HG02884 (cell line): Measurements from ENCODE around the gene REV3L.
A peak's percentile ranks its signal among the peaks of the same experiment; 100 is the strongest.
"Not testable (repeated sequence)": the region's sequence is repeated elsewhere in the genome, so short reads cannot be mapped to it uniquely, and the experiment has no call there.

ENCODE experiments used
- ATAC-seq: cut with Tn5 transposase; IDR thresholded peaks from one replicate; pipeline ENCODE4 v1.9.1; 2021; ENCODE audit warnings: mild to moderate bottlenecking, moderate library complexity; ENCODE audit not compliant: unreplicated experiment

The REV3L gene

DNA sequence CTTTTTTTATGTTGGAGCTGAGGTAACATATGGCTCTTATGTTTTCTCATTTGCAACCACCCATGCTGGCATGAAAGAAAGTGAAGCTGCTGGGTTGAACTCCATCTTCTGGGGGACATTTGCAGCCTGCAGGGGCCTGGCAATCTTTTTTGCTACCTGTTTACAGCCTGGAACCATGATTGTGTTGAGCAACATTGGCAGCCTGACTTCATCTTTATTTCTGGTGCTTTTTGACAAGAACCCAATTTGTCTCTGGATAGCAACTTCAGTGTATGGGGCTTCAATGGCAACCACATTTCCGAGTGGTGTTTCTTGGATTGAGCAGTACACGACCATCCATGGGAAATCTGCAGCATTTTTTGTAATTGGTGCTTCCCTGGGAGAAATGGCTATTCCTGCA, 216.7 kb downstream of the REV3L start:
- ATAC-seq = no peak

DNA sequence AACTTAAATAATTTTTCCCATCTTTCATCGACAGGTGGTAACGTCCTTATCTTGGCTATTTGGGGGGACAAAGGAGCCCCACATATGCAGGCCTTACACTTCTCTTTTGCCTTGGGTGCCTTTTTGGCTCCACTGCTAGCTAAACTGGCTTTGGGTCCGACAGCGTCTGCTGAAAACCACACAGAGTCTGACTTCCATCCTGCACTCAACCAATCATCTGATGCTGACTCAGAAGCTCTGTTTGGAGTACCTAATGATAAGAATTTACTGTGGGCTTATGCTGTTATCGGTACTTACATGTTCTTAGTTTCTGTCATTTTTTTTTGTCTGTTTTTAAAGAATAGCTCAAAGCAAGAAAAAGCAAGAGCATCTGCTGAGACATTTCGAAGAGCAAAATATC, 217.2 kb downstream of the REV3L start:
- ATAC-seq = no peak

DNA sequence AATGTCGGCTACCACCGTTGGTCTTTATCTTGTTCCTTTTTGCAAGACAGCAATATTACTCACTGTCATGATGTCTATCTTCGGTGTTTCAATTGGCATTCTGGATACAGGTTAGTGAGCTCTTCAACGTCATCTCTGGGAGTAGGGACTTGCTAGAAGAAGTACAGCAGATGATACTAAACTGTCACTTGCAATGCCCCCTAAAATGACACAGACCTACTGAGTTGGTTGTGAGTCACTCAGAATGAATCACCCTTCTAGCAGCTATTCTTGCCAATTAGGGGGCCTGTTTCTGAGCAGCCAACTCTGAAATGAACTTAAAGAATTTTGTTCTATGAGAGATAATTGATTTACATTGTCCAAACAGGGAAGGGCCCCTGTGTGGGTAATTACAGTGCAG, 219.2 kb downstream of the REV3L start:
- ATAC-seq = no peak

DNA sequence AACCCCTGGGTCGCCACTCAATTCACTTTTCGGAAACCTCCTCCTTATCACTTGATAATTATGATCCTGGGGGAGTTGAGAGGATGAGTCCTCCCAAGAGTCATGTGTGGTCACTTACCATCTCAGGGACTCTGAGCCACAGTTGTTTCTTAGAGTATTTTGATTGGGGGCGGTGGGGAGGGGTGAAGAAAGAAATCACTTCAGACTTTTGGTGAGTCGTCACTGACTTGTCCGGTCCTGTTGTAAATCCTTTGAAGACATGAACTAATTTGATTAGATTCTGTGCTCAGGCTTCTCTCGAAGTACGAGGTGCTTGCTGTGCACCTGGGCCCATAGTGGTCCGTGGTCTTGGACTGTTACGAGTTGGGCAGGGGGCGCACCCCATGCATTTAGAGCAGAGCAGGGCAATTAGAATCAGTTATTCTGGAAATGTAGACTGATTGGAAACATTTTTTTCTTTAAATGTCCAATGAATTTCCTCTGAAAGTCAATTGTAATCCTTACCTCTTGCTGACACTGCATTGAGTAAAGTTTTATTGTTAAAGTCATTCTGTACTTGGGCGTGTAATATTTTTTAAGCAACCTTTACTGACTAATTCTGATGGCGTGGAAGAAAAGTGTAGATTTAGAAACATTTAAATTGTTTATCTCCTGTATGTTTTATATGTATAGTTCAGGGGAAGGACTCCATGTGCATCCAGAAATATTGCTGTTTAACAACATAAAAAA, 222.3 kb downstream of the REV3L start:
- ATAC-seq = no peak

DNA sequence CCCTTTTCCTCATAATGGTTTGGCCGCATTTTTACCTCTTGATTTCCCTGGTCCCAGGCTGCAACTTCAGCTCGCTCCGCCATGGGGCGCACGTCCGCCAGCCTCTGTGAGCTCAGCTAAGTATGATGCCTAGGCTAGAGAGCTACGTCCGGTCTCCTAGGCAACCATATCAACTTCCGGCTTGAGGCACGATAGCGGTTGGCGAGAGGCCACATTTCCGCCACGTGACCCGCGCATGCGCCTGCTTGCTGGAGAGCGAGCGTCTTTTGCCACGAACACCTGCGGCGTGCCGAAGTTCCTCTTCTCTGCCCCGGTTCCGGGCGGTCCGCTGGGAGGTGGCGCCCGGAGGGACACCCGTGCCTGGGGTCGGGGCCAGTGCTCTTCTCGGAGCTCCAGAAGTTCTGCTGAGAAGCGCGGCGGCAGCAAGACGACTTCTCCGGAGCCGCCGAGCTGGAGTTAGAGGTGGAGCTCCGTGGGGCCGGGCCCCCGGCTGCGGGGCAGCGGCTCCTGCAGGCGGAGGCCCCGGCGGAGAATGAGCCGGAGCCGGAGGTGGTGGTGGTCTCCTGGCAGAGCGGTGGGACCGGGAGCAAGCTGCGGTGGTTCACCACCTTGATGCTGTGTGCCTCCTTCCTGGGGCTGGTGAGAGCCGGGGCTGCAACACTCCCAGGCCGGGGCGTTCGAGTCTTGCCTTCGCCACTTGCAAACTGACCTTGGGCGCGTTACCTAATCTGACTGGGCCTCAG, 223.8 kb downstream of the REV3L start:
- ATAC-seq = peak; percentile 97

DNA sequence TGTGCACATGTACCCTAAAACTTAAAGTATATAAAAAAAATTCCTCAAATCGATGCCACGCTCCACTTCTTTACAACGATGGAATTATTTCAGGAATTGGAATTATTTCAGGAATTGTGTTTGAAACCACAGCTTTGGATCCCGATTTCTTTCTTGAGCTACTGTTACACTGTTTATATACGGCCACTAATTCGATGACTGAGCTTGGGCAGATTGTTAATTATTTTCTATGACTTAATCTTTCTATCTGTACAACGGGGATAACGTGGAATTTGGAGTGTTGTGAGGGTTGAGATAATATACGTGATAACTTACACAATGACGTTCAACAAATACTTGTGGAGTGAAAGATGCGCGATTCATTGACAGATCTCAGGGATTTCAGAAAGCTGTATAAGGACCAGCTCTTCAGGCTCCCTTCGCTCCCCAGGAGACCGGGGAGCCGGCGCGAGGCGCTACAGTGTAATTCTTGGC, 224.4 kb downstream of the REV3L start:
- no peak for ATAC-seq

DNA sequence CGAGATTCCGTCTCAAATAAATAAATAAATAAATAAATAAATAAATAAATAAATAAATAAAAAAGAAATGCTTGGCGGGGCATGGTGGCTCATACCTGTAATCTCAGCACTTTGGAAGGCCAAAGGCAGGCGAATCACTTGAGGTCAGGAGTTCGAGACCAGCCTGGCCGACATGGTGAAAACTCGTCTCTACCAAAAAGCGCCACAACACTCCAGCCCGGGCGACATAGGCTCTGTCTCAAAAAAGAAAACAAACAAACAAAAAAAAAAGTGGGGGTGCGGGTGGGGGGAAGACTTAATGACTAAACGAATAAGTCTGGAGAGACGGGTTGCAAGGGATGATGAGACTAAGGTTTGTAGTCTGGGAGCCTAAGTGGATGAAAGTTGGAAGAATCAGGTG, 225.0 kb downstream of the REV3L start:
- ATAC-seq = no peak

DNA sequence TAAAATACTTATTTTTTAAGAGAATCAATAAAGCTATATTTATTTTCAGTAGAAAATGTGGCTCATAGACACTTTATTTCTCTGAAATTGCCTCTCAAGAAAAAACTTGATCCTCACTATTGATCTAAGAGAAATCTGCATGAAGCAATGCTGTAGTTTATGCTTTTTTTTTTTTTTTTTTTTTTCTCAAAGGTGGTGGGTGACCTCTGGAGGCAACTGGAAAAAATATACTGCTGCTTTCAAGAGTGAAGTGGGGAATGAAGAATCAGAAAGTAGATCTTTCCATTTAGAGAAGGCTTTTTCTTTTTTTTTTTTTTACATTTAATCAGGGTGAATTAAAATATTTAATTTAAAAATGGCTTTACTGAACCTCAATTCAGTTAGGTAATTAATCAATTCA, 226.4 kb downstream of the REV3L start:
- ATAC-seq = no peak

DNA sequence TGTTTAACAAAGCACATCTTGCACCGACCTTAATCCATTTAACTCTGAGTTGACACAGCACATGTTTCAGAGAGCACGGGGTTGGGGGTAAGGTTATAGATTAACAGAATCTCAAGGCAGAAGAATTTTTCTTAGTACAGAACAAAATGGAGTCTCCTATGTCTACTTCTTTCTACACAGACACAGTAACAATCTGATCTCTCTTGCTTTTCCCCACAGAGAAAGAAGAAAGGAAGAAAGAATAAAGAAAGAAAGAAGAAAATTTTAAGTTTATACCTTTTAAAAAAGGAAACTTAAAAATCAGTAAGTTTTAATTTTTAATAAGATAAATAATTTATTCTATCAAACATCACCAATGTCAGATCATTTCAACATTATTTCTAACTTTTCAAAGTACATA, 227.2 kb downstream of the REV3L start:
- ATAC-seq = not testable (repeated sequence)

DNA sequence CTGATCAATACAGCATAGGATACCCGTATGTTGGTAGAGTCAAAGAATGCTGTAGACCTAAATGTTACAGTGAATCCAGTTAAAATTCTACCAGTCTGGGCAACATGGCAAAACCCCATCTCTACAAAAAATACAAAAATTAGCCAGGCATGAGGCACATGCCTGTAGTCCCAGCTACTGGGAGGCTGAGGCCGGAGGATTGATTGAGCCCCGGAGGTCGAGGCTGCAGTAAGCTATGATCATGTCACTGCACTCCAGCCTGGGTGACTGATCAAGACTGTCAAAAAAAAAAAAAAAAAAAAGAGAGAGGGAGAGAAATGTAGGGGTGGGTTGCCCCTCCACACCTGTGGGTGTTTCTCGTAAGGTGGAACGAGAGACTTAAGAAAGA, 228.2 kb downstream of the REV3L start:
- no peak for ATAC-seq

DNA sequence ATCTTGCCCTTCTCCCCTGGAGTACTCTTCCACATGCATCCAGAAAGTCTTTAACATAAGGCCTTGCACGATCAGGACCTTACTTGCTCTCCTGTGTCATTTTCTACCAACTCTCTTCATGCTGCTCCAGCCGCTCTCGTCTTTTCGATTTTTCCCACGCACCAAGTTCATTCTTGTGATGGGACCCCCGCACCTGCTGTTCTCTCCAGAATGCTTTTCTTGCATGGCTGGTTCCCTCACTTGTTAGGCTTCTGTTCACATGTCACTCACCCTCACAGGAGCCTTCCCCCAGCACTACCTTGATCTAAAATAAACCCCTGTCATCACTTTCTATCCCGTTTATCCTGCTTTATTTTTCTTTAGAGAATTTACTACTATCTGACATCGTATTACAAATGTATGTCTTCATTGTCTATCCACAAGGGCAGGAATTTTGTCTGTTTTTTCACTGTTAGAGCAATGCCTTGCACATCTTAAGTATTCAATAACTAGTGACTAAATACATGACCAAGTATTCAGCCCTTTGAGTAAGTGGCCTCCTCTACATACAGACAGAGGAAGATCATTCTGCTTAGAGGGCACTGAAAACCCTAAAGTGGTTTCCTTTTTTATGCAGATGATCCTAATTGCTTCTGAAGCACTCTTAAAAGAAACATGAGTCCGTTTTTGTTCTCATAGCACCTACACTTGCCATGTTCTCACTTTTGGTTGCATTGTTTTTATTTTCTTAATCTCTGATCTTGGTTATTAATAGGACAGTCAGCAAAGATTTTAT, 228.8 kb downstream of the REV3L start:
- no peak for ATAC-seq

DNA sequence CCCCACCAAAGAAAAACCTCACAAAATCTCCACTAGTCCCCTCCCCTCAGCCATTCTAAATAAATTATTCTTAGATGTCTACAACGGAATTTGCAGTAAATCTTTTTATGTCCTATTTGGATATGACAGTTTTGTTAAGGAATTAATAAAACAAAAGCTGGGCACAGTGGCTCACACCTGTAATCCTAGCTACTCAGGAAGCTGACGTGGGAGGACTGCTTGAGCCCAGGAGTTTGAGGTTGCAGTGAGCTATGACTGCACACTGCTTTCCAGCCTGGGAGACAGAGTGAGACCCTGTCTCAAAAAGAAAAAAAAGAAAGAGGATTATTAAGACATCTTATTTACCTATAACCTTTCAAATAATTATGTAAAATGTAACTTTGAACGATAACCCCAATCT, 230.3 kb downstream of the REV3L start:
- no peak for ATAC-seq

DNA sequence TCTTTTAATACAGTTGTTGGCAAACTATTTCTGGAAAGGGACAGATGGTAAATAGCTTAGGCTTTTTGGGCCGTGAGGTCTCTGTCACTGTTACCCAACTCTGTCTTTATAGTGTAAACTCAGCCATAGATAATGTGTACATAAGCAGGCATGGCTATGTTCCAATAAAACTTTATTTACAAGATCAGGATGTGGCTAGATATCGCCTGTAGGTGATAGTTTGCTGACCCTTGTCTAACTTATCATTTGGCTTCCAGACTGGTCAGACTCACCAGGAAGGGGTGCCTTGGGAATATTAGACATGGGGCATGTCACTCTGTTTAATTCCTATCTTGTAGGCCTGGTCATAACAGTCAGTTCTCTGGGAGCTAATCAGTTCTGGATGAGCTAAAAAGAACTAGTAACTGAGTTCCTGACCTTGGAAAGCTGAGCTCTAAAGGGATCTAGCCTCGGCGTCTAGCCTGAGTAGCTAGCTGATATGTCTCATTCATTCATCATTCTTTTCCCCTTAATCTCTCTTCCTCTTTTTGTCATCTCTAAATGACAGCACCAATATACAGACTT, 232.1 kb downstream of the REV3L start:
- ATAC-seq = no peak
